BJ (cell line): ENCODE data around the gene MEGF6. TPM values are rescaled to one million over a fixed set of nuclear protein-coding genes. Genes with fewer than 3 reads are reported as not detected.

Experiments
- CTCF ChIA-PET: fragments of 350-600 bp; formaldehyde crosslinking; extraction: SDS; loops from one replicate; lab custom pipeline; 2021; ENCODE audit warnings: antibody characterized with exemption, inconsistent platforms; lab: Yijun Ruan, JAX
- POLR2A ChIA-PET: fragments of 300-600 bp; sonication (Branson Sonifier 250); formaldehyde crosslinking; extraction: SDS; loops from one replicate; lab custom pipeline; 2021; ENCODE audit warnings: antibody characterized with exemption; lab: Charles Lee
- DNase-seq: peaks from one replicate; pipeline ENCODE4 v3.0.0-alpha.2; 2011; ENCODE audit warnings: low read depth
- H3K27me3 ChIP-seq: 2 replicates; pipeline ENCODE4 v1.6.0; 2011; ENCODE audit warnings: low read length; ENCODE audit not compliant: control insufficient read depth, insufficient read depth
- H3K36me3 ChIP-seq: 2 replicates; pipeline ENCODE4 v1.5.1; 2011; ENCODE audit warnings: low read length; ENCODE audit not compliant: control insufficient read depth, insufficient read depth
- H3K4me3 ChIP-seq: 2 replicates; pipeline ENCODE4 v1.5.1; 2011; ENCODE audit warnings: low read depth, mild to moderate bottlenecking, control low read depth, low read length
- CTCF ChIP-seq: IDR thresholded peaks from 2 replicates; pipeline ENCODE4 v1.5.1; 2011; ENCODE audit warnings: low read depth, mild to moderate bottlenecking, control low read depth, inconsistent platforms, low read length, moderate library complexity; ENCODE audit not compliant: insufficient read depth
- polyA plus RNA-seq: library from polyadenylated mRNA; depleted of rRNA; stranded (reverse); fragments of >200 nt; gene quantifications from 2 replicates; pipeline ENCODE4 v1.2.3, GENCODE V29; 2011

Gene MEGF6
- polyA plus RNA-seq, 1 experiment = 77.4 TPM

- ChIA-PET CTCF (interaction anchor here (0.9 kb wide), 1 partner anchor 22 kb away, joined by 4 read pairs; no protein-coding TSS in a partner anchor), POLR2A (no interaction called here)
Measured at GRCh38 chr1:3596663-3597598, 14.4 kb downstream of the MEGF6 start.

GRCh38 chr1:3595949-3596348 is 15.4 kb downstream of the MEGF6 start:
- Histone ChIP-seq H3K4me3 (no peak overlapping the region), H3K36me3 (no peaks in the 10 kb centered on the region), H3K27me3 (no peaks in the 10 kb centered on the region)
- TF ChIP-seq CTCF = no peak
- CTCF ChIA-PET = no interaction called here
- POLR2A ChIA-PET = no interaction called here
- no peak for DNase-seq

More at GRCh38 chr1:3596663-3597598, 14.4 kb downstream of the MEGF6 start:
- no peaks in the 10 kb centered on the region for H3K27me3 ChIP-seq
- no peaks in the 10 kb centered on the region for H3K36me3 ChIP-seq
- no peak for DNase-seq
- TF ChIP-seq CTCF = no peak
- H3K4me3 ChIP-seq = no peak overlapping the region

GRCh38 chr1:3594706-3595377 is 16.5 kb downstream of the MEGF6 start:
- CTCF ChIA-PET = no interaction called here
- DNase-seq = no peak
- POLR2A ChIA-PET = no interaction called here
- TF ChIP-seq CTCF = no peak
- H3K27me3 ChIP-seq = no peaks in the 10 kb centered on the region
- no peaks in the 10 kb centered on the region for H3K36me3 ChIP-seq
- no peak overlapping the region for H3K4me3 ChIP-seq

- CTCF ChIA-PET = interaction anchor here (1.1 to 1.5 kb wide), 3 partner anchors 25 to 121 kb away, joined by 3 read pairs; no protein-coding TSS in a partner anchor
- TF ChIP-seq CTCF = no peak
- H3K4me3 ChIP-seq = no peak overlapping the region
- no peaks in the 10 kb centered on the region for H3K27me3 ChIP-seq
- POLR2A ChIA-PET = no interaction called here
- DNase-seq = no peak
- no peaks in the 10 kb centered on the region for H3K36me3 ChIP-seq
Measured at GRCh38 chr1:3593745-3594144, 17.6 kb downstream of the MEGF6 start.

- Histone ChIP-seq H3K27me3 (no peaks in the 10 kb centered on the region), H3K4me3 (no peak overlapping the region), H3K36me3 (no peaks in the 10 kb centered on the region)
- ChIA-PET CTCF (interaction anchor here (1.1 to 1.5 kb wide), 3 partner anchors 26 to 121 kb away, joined by 3 read pairs; no protein-coding TSS in a partner anchor), POLR2A (no interaction called here)
- no peak for DNase-seq
- no peak for TF ChIP-seq CTCF
Measured at GRCh38 chr1:3593334-3593733, 18.0 kb downstream of the MEGF6 start.
